Glutamatergic neuron (in vitro differentiated cells): Measurements from ENCODE around the gene PEPD. TPM values are rescaled to one million over a fixed set of nuclear protein-coding genes. Genes with fewer than 3 reads are reported as not detected.

Source experiments
- DNase-seq: peaks from one replicate; pipeline ENCODE4 v3.0.0; 2022
- H3K27ac Mint-ChIP-seq: one replicate; pipeline ENCODE4 v1.8.0; 2020; ENCODE audit warnings: mild to moderate bottlenecking, mixed read lengths, inconsistent platforms; ENCODE audit not compliant: unreplicated experiment
- H3K27me3 Mint-ChIP-seq: one replicate; pipeline ENCODE4 v1.8.0; 2020; ENCODE audit warnings: mild to moderate bottlenecking, moderate library complexity, mixed read lengths, inconsistent platforms; ENCODE audit not compliant: unreplicated experiment
- H3K36me3 Mint-ChIP-seq: one replicate; pipeline ENCODE4 v1.8.0; 2020; ENCODE audit warnings: mild to moderate bottlenecking, mixed read lengths, inconsistent platforms; ENCODE audit not compliant: unreplicated experiment
- H3K4me1 Mint-ChIP-seq: one replicate; pipeline ENCODE4 v1.8.0; 2020; ENCODE audit warnings: mild to moderate bottlenecking, low read depth, mixed read lengths, inconsistent platforms; ENCODE audit not compliant: unreplicated experiment
- H3K4me3 Mint-ChIP-seq: one replicate; pipeline ENCODE4 v1.8.0; 2020; ENCODE audit warnings: mild to moderate bottlenecking, mixed read lengths, inconsistent platforms; ENCODE audit not compliant: unreplicated experiment
- H3K9me3 Mint-ChIP-seq: one replicate; pipeline ENCODE4 v1.8.0; 2020; ENCODE audit warnings: mild to moderate bottlenecking, moderate library complexity, mixed read lengths, inconsistent platforms; ENCODE audit not compliant: unreplicated experiment
- CTCF ChIP-seq: fragments of 200-600 bp; sonication (generic); IDR thresholded peaks from one replicate; pipeline ENCODE4 v1.5.0; 2021; ENCODE audit not compliant: partially characterized antibody, unreplicated experiment
- total RNA-seq: library from RNA; stranded (reverse); fragmentation: NEBNext Ultra II Directional; extraction: Animal tissue kit (Norgen Biotek cat#: 25700); gene quantifications from one replicate; pipeline ENCODE4 v1.2.1, GENCODE V29; 2021; ENCODE audit not compliant: unreplicated experiment

Gene PEPD
- total RNA-seq, 1 donor from 2014 or later: 93.3 TPM

GRCh38 chr19:33377586-33378475, 143.8 kb downstream of the PEPD start:
- Mint-ChIP-seq H3K36me3 (peaks cover 5% of the 10 kb centered on the region), H3K9me3 (peaks cover 12% of the 10 kb centered on the region), H3K27me3 (peaks cover 9% of the 10 kb centered on the region), H3K27ac (peak overlapping the region; percentile 85), H3K4me1 (peaks cover 51% of the 10 kb centered on the region), H3K4me3 (peak overlapping the region; percentile 65)
- no peak for DNase-seq
- no peak for TF ChIP-seq CTCF

- no peak for DNase-seq
- TF ChIP-seq CTCF: no peak
- Mint-ChIP-seq H3K27me3 (peaks cover 11% of the 10 kb centered on the region), H3K4me3 (peak overlapping the region; percentile 66), H3K27ac (peak overlapping the region; percentile 70), H3K4me1 (peaks cover 48% of the 10 kb centered on the region), H3K9me3 (peaks cover 12% of the 10 kb centered on the region), H3K36me3 (peaks cover 5% of the 10 kb centered on the region)
Observed at GRCh38 chr19:33376941-33377557, 144.5 kb downstream of the PEPD start.

GRCh38 chr19:33376423-33376822, 145.2 kb downstream of the PEPD start:
- DNase-seq: no peak
- Mint-ChIP-seq H3K36me3 (peaks cover 5% of the 10 kb centered on the region), H3K27ac (no peak overlapping the region), H3K4me1 (peaks cover 43% of the 10 kb centered on the region), H3K4me3 (peak overlapping the region; percentile 94), H3K27me3 (peaks cover 11% of the 10 kb centered on the region), H3K9me3 (peaks cover 12% of the 10 kb centered on the region)
- no peak for TF ChIP-seq CTCF

GRCh38 chr19:33375837-33376159, 145.8 kb downstream of the PEPD start:
- Mint-ChIP-seq H3K36me3 (peaks cover 5% of the 10 kb centered on the region), H3K9me3 (peaks cover 9% of the 10 kb centered on the region), H3K4me1 (peaks cover 38% of the 10 kb centered on the region), H3K4me3 (peak overlapping the region; percentile 94), H3K27me3 (peaks cover 11% of the 10 kb centered on the region), H3K27ac (peak overlapping the region; percentile 96)
- no peak for TF ChIP-seq CTCF
- no peak for DNase-seq
